ENCODE measurements around the gene OR4K5.

Gene OR4K5

GRCh38 chr14:19920021-19920657, at the start of gene OR4K5:
OR4K5 (plus strand) TSS chr14:19920607; CDS start chr14:19920607, 0 bp downstream.
- H3K27me3 Mint-ChIP-seq (ENCODE audit: low read depth): no peaks in the 10 kb centered on the region
- TF ChIP-seq CTCF (IDR thresholded peaks at IDR 0.05; ENCODE audit: unreplicated experiment in 3 of 3): no peak
- H3K4me1 Mint-ChIP-seq: no peaks in the 10 kb centered on the region
- no peak within 1 kb of the TSS for H3K4me3 Mint-ChIP-seq
- no peak within 1 kb of the TSS for H3K27ac Mint-ChIP-seq
- H3K9me3 Mint-ChIP-seq: peaks cover 5% of the 10 kb centered on the region
- H3K36me3 Mint-ChIP-seq (ENCODE audit: low read depth): no peaks in the 10 kb centered on the region

- no peaks in the 10 kb centered on the region for H3K36me3 Mint-ChIP-seq (ENCODE audit: low read depth)
- TF ChIP-seq CTCF (IDR thresholded peaks at IDR 0.05; ENCODE audit: unreplicated experiment in 3 of 3): no peak
- H3K4me1 Mint-ChIP-seq: no peaks in the 10 kb centered on the region
- no peaks in the 10 kb centered on the region for H3K27me3 Mint-ChIP-seq (ENCODE audit: low read depth)
- no peak overlapping the region for H3K4me3 Mint-ChIP-seq
- no peak overlapping the region for H3K27ac Mint-ChIP-seq
- peaks cover 27% of the 10 kb centered on the region for H3K9me3 Mint-ChIP-seq
Measured at GRCh38 chr14:19873178-19873577, 47.2 kb upstream of the OR4K5 start.

- Mint-ChIP-seq H3K4me1 (no peaks in the 10 kb centered on the region), H3K9me3 (peaks cover 36% of the 10 kb centered on the region), H3K36me3 (ENCODE audit: low read depth) (no peaks in the 10 kb centered on the region), H3K27ac (no peak within 1 kb of the TSS), H3K27me3 (ENCODE audit: low read depth) (no peaks in the 10 kb centered on the region), H3K4me3 (no peak within 1 kb of the TSS)
- no peak for TF ChIP-seq CTCF (IDR thresholded peaks at IDR 0.05; ENCODE audit: unreplicated experiment in 3 of 3)
Measured at GRCh38 chr14:19874842-19875241, 45.6 kb upstream of the OR4K5 start, which contains the start of gene OR4K2. OR4K2 (plus strand) TSS chr14:19875142; CDS start chr14:19876268, 1,126 bp downstream.

GRCh38 chr14:19878029-19878642, 42.3 kb upstream of the OR4K5 start:
- peak in 2 of 3 experiments; percentile 23 to 48 for TF ChIP-seq CTCF (IDR thresholded peaks at IDR 0.05; ENCODE audit: unreplicated experiment in 3 of 3)
- Mint-ChIP-seq H3K4me1 (no peaks in the 10 kb centered on the region), H3K27ac (no peak overlapping the region), H3K36me3 (ENCODE audit: low read depth) (no peaks in the 10 kb centered on the region), H3K27me3 (ENCODE audit: low read depth) (no peaks in the 10 kb centered on the region), H3K4me3 (no peak overlapping the region), H3K9me3 (peaks cover 32% of the 10 kb centered on the region)

- no peaks in the 10 kb centered on the region for H3K36me3 Mint-ChIP-seq (ENCODE audit: low read depth)
- no peaks in the 10 kb centered on the region for H3K4me1 Mint-ChIP-seq
- H3K27me3 Mint-ChIP-seq (ENCODE audit: low read depth): no peaks in the 10 kb centered on the region
- H3K4me3 Mint-ChIP-seq: no peak overlapping the region
- no peak for TF ChIP-seq CTCF (IDR thresholded peaks at IDR 0.05; ENCODE audit: unreplicated experiment in 3 of 3)
- no peak overlapping the region for H3K27ac Mint-ChIP-seq
- H3K9me3 Mint-ChIP-seq: peaks cover 38% of the 10 kb centered on the region
Measured at GRCh38 chr14:19895282-19895681, 25.1 kb upstream of the OR4K5 start.

- Mint-ChIP-seq H3K36me3 (ENCODE audit: low read depth) (no peaks in the 10 kb centered on the region), H3K4me3 (no peak overlapping the region)
Measured at GRCh38 chr14:19900999-19901398, 19.4 kb upstream of the OR4K5 start.

More at GRCh38 chr14:19900999-19901398, 19.4 kb upstream of the OR4K5 start:
- peaks cover 3% of the 10 kb centered on the region for H3K27me3 Mint-ChIP-seq (ENCODE audit: low read depth)
- no peak overlapping the region for H3K27ac Mint-ChIP-seq
- H3K9me3 Mint-ChIP-seq: peaks cover 66% of the 10 kb centered on the region
- H3K4me1 Mint-ChIP-seq: no peaks in the 10 kb centered on the region
- no peak for TF ChIP-seq CTCF (IDR thresholded peaks at IDR 0.05; ENCODE audit: unreplicated experiment in 3 of 3)

Data from nephron (organoid).